SU-DHL-6 (cell line): ENCODE results near the gene THRA.

ENCODE experiments used
- H2AFZ ChIP-seq: fragments of 200-600 bp; sonication (generic); 2 replicates; pipeline ENCODE4 v1.6.1; 2014; ENCODE audit warnings: low read depth, mild to moderate bottlenecking, moderate library complexity, mixed read lengths, antibody characterized with exemption, low read length; ENCODE audit not compliant: severe bottlenecking
- H3F3A ChIP-seq: fragments of 200-600 bp; shearing (Covaris generic); 2 replicates; pipeline ENCODE4 v1.6.0; 2016; ENCODE audit warnings: antibody characterized with exemption, mild to moderate bottlenecking; ENCODE audit not compliant: insufficient read depth
- H3K27ac ChIP-seq: fragments of 200-600 bp; sonication (generic); 2 replicates; pipeline ENCODE4 v1.5.1; 2016; ENCODE audit warnings: low read depth, mild to moderate bottlenecking, low read length, moderate library complexity, mixed read lengths
- H3K27me3 ChIP-seq: fragments of 200-600 bp; sonication (generic), shearing (Covaris generic); 2 replicates; pipeline ENCODE4 v1.6.0; 2014; ENCODE audit warnings: mild to moderate bottlenecking, low read length
- H3K36me3 ChIP-seq: fragments of 200-600 bp; sonication (generic); 2 replicates; pipeline ENCODE4 v1.6.1; 2014; ENCODE audit warnings: mild to moderate bottlenecking, low read length, mixed read lengths
- H3K4me2 ChIP-seq: fragments of 300-600, 200-600 bp; shearing (Covaris generic), sonication (generic); 2 replicates; pipeline ENCODE4 v1.6.0; 2014; ENCODE audit warnings: low read length, low read depth, mild to moderate bottlenecking; ENCODE audit not compliant: poor library complexity, severe bottlenecking
- H3K4me3 ChIP-seq: fragments of 200-600 bp; sonication (generic); 2 replicates; pipeline ENCODE4 v1.5.1; 2014; ENCODE audit warnings: antibody characterized with exemption, low read length, mild to moderate bottlenecking, mixed read lengths; ENCODE audit not compliant: insufficient read depth, poor library complexity, severe bottlenecking
- H3K79me2 ChIP-seq: fragments of 200-600 bp; sonication (generic); 2 replicates; pipeline ENCODE4 v1.6.1; 2014; ENCODE audit warnings: mild to moderate bottlenecking, low read length, moderate library complexity; ENCODE audit not compliant: insufficient read depth
- H3K9ac ChIP-seq: fragments of 200-600 bp; sonication (generic); 2 replicates; pipeline ENCODE4 v1.7.0; 2014; ENCODE audit warnings: mild to moderate bottlenecking, low read length
- H3K9me2 ChIP-seq: fragments of 200-600 bp; sonication (generic); replicated peaks from 2 replicates; pipeline ENCODE4 v1.6.1; 2014; ENCODE audit warnings: low read length; ENCODE audit not compliant: insufficient read depth
- H3K9me3 ChIP-seq: fragments of 200-600 bp; sonication (generic); 2 replicates; pipeline ENCODE4 v1.6.1; 2014; ENCODE audit warnings: low read length, mixed read lengths; ENCODE audit not compliant: insufficient read depth
- H4K20me1 ChIP-seq: fragments of 200-600 bp; sonication (generic); 2 replicates; pipeline ENCODE4 v1.6.1; 2014; ENCODE audit warnings: low read depth, mild to moderate bottlenecking, antibody characterized with exemption, low read length, moderate library complexity, mixed read lengths
- EZH2phosphoT487 ChIP-seq: fragments of 200-600 bp; sonication (generic), shearing (Covaris generic); conservative IDR thresholded peaks from 2 replicates; pipeline ENCODE4 v1.6.1; 2018; ENCODE audit warnings: mild to moderate bottlenecking, antibody characterized with exemption, low read length, moderate library complexity, mixed read lengths
- TF ChIP-seq, protein P1 (sequence below): fragments of 200-600 bp; sonication (generic); IDR thresholded peaks from one replicate; pipeline ENCODE4 v1.5.1; 2017; ENCODE audit warnings: antibody characterized with exemption, mild to moderate bottlenecking, low read length, moderate library complexity; ENCODE audit not compliant: insufficient read depth, poor library complexity, severe bottlenecking

Gene THRA

DNA sequence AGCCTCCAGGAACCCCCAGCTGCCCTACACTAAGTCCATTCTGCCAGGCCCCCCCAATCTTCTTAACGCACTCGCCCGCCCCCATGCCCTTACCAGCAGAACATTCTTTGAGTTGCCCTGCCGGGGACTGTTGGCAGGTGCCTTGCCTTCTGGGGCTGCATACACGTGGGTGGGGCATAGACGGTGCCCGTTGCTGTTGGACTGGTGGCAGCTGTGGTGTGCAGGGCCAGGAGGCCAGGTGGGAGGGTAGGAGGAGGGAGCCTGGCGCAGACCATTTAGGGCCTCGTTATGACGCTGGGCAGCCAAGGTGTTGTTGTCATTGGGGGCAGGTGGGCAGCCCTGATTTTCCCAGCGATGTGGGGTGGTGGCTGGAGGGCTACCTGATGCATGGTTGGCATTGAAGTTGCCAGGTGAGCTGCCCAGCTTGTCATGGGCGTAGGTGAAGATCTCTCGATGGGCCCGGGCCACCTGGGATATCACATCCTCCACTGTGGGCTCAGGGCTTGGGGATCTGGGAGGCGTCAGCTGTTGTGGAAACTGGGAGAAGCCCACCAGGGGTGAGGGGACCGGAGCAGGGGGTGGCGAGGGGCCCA, 32.7 kb downstream of the THRA start:
- no peaks in the 10 kb centered on the region for H3K79me2 ChIP-seq
- H2AFZ ChIP-seq = no peak overlapping the region
- H3K36me3 ChIP-seq = no peaks in the 10 kb centered on the region
- H3K9me2 ChIP-seq = no peaks in the 10 kb centered on the region
- H3K27ac ChIP-seq = no peak overlapping the region
- no peak overlapping the region for H3K9ac ChIP-seq
- no peak overlapping the region for H3K4me3 ChIP-seq
- H3K27me3 ChIP-seq = no peaks in the 10 kb centered on the region
- H4K20me1 ChIP-seq = no peaks in the 10 kb centered on the region
- H3K9me3 ChIP-seq = no peaks in the 10 kb centered on the region
- TF ChIP-seq EZH2phosphoT487 = no peak
- no peaks in the 10 kb centered on the region for H3F3A ChIP-seq
- H3K4me2 ChIP-seq = no peak overlapping the region

DNA sequence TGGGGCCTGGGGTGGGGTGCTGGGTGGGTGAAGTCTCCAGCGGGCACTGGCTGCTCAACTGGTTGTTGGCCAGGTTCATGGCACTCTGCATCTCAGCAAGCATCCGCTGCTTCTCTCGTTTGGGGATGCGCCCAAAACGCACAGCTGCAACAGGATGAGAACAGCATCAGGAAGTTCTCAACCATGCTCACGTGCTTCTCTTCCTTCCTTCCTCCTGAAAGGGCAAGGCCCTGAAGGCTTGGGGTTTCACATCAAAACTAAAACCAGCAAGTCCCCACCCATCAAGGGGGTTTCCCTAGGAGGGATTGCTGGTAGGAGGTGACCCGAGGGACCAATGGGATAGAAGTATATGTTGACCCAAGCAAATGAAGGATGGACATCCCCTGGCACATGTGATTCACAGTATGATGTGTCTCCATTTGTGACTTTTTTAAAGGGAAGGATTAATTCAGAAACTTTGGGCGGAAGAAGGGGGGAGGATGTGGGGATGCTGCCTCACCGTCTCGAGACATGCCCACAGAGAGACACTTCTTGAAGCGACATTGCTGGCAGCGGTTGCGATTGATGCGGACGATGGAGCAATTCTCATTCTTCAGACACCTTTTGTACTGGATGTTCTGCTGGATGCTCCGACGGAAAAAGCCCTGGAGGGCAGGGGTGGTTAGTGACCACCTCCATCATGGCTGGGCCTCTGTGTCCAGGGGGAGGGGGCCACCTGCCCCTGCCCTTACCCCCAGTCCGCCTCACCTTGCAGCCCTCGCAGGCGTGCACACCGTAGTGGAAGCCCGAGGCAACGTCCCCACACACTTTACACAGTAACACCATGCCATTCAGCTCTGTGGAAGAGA, 33.4 kb downstream of the THRA start:
- TF ChIP-seq EZH2phosphoT487 = no peak
- TF ChIP-seq, protein P1, sequence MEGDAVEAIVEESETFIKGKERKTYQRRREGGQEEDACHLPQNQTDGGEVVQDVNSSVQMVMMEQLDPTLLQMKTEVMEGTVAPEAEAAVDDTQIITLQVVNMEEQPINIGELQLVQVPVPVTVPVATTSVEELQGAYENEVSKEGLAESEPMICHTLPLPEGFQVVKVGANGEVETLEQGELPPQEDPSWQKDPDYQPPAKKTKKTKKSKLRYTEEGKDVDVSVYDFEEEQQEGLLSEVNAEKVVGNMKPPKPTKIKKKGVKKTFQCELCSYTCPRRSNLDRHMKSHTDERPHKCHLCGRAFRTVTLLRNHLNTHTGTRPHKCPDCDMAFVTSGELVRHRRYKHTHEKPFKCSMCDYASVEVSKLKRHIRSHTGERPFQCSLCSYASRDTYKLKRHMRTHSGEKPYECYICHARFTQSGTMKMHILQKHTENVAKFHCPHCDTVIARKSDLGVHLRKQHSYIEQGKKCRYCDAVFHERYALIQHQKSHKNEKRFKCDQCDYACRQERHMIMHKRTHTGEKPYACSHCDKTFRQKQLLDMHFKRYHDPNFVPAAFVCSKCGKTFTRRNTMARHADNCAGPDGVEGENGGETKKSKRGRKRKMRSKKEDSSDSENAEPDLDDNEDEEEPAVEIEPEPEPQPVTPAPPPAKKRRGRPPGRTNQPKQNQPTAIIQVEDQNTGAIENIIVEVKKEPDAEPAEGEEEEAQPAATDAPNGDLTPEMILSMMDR = no peak
- Histone ChIP-seq H3K9ac (no peak overlapping the region), H3F3A (no peaks in the 10 kb centered on the region), H3K9me2 (no peaks in the 10 kb centered on the region), H3K9me3 (no peaks in the 10 kb centered on the region), H3K79me2 (no peaks in the 10 kb centered on the region), H3K36me3 (no peaks in the 10 kb centered on the region), H3K4me2 (no peak overlapping the region), H2AFZ (no peak overlapping the region), H3K27ac (no peak overlapping the region), H4K20me1 (no peaks in the 10 kb centered on the region), H3K27me3 (no peaks in the 10 kb centered on the region), H3K4me3 (no peak overlapping the region)

DNA sequence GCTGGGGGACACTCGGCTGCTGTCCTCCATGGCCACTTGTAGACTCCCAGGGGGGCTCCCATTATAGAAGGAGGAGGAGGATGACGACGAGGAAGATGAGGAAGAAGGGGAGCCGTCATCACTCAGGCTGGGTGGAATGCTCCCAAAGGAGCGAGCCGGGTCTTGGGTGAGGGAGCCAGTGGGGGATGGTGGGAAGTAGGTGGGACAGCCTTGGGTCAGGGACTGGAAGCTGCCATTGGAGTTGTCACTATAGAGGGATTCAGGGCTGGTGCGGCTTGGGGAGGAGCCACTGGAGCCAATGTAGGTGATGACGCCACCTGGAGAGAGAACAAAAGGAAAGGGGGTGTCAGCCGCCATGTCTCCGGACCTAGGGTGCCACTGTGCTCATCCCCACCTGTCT, 34.3 kb downstream of the THRA start:
- H3K4me2 ChIP-seq = no peak overlapping the region
- H4K20me1 ChIP-seq = no peaks in the 10 kb centered on the region
- no peak overlapping the region for H3K27ac ChIP-seq
- H3K36me3 ChIP-seq = no peaks in the 10 kb centered on the region
- TF ChIP-seq, protein P1 = no peak
- TF ChIP-seq EZH2phosphoT487 = no peak
- no peaks in the 10 kb centered on the region for H3K9me3 ChIP-seq
- no peak overlapping the region for H3K4me3 ChIP-seq
- H3K9me2 ChIP-seq = no peaks in the 10 kb centered on the region
- H3K9ac ChIP-seq = no peak overlapping the region
- H2AFZ ChIP-seq = no peak overlapping the region
- H3F3A ChIP-seq = no peaks in the 10 kb centered on the region
- no peaks in the 10 kb centered on the region for H3K27me3 ChIP-seq
- no peaks in the 10 kb centered on the region for H3K79me2 ChIP-seq
